Peyer's patch (tissue), 4 donors: ENCODE measurements around the gene ACOT9. TPM values are rescaled to one million over a fixed set of nuclear protein-coding genes. Genes with fewer than 3 reads are reported as not detected.

Experiments used
- DNase-seq, 3 donors: peaks; one replicate each; pipeline ENCODE4 v3.0.0-alpha.2; 2017 to 2019
- H3K27ac ChIP-seq, 4 donors: fragments of 200-600 bp; sonication (generic); one replicate each; pipeline ENCODE4 v1.5.1; 2016 to 2019
- H3K27me3 ChIP-seq, 2 donors: fragments of 200-600 bp; sonication (generic); one replicate each; pipeline ENCODE4 v1.5.1; 2019
- H3K36me3 ChIP-seq, 3 donors: fragments of 200-600 bp; sonication (generic); one replicate each; pipeline ENCODE4 v1.5.1; 2016 to 2019
- H3K4me1 ChIP-seq, 4 donors: fragments of 200-600 bp; sonication (generic); one replicate each; pipeline ENCODE4 v1.5.1; 2016 to 2019
- H3K4me3 ChIP-seq, 4 donors: fragments of 200-600 bp; sonication (generic); 1 replicate in 3 of 4; 2 replicates in 1 of 4; pipeline ENCODE4 v1.5.1; 2016 to 2019; ENCODE audit warnings: mild to moderate bottlenecking in 1 of 4
- H3K9me3 ChIP-seq, 4 donors: fragments of 200-600 bp; sonication (generic); one replicate each; pipeline ENCODE4 v1.5.1; 2016 to 2019; ENCODE audit warnings: mild to moderate bottlenecking in 1 of 4
- POLR2A ChIP-seq, 2 donors: fragments of 450-650 bp; IDR thresholded peaks; one replicate each; pipeline ENCODE4 v1.5.1; 2017; ENCODE audit warnings: antibody characterized with exemption in 2 of 2, mild to moderate bottlenecking in 2 of 2, moderate library complexity in 2 of 2
- total RNA-seq, 4 donors: library from RNA; depleted of rRNA; stranded (reverse); fragments of >200 nt; gene quantifications; one replicate each; pipeline ENCODE4 v1.1.0, GENCODE V29; 2016
- TF ChIP-seq, protein P1 (sequence below), 6 experiments: fragments of 450-650 bp in 4 of 6; fragments of 200-600 bp in 2 of 6; sonication (generic) in 1 of 6; IDR thresholded peaks; one replicate each; pipeline ENCODE4 v1.5.1; 2017 to 2019; ENCODE audit warnings: antibody characterized with exemption in 6 of 6, mild to moderate bottlenecking in 3 of 6, moderate library complexity in 1 of 6

The ACOT9 gene
- total RNA-seq, 4 donors from 2014 or later = 24.7 to 29.8 (median 28.6) TPM

DNA sequence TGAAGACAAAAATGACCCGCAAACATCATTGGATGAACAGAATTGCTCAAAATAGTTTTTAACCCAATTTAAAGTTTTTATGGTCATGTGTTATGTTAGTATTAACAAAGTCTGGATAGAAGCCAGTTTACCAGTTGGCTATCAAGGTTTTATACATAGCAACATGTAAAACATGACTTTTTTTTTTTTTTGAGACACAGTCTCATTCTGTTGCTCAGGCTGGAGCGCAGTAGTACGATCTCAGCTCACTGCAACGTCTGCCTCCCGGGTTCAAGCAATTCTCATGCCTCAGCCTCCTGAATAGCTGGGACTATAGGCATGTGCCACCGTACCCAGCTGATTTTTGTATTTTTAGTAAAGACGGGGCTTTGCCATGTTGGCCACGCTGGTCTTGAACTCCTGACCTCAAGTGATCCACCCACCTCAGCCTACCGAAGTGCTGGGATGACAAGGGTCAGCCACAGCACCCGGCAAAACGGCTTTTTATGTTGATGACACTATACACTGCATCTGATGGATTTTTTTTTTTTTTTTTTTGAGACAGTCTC, 43.3 kb upstream of the ACOT9 start:
- Histone ChIP-seq H3K4me3 (peak overlapping the region in 1 of 4 donors; percentile 60), H3K4me1 (no peaks in the 10 kb centered on the region), H3K27me3 (no peaks in the 10 kb centered on the region), H3K27ac (no peak overlapping the region), H3K36me3 (peaks cover 0 to 8% (median 0%) of the 10 kb centered on the region in 3 donors), H3K9me3 (no peaks in the 10 kb centered on the region)
- DNase-seq = no peak
- no peak for TF ChIP-seq POLR2A (IDR thresholded peaks at IDR 0.05)
- TF ChIP-seq, protein P1, sequence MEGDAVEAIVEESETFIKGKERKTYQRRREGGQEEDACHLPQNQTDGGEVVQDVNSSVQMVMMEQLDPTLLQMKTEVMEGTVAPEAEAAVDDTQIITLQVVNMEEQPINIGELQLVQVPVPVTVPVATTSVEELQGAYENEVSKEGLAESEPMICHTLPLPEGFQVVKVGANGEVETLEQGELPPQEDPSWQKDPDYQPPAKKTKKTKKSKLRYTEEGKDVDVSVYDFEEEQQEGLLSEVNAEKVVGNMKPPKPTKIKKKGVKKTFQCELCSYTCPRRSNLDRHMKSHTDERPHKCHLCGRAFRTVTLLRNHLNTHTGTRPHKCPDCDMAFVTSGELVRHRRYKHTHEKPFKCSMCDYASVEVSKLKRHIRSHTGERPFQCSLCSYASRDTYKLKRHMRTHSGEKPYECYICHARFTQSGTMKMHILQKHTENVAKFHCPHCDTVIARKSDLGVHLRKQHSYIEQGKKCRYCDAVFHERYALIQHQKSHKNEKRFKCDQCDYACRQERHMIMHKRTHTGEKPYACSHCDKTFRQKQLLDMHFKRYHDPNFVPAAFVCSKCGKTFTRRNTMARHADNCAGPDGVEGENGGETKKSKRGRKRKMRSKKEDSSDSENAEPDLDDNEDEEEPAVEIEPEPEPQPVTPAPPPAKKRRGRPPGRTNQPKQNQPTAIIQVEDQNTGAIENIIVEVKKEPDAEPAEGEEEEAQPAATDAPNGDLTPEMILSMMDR (IDR thresholded peaks at IDR 0.05) = no peak

DNA sequence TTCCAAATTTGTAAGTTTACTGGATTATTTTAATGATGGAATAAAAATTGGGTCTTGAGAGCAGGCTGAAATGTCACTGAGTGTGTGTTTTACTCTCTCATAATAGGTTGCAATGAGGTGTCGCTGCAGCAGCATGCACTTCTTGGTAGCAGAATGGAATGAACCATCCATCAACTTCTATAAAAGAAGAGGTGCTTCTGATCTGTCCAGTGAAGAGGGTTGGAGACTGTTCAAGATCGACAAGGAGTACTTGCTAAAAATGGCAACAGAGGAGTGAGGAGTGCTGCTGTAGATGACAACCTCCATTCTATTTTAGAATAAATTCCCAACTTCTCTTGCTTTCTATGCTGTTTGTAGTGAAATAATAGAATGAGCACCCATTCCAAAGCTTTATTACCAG, 42.5 kb upstream of the ACOT9 start:
- Histone ChIP-seq H3K27me3 (no peaks in the 10 kb centered on the region), H3K36me3 (peaks cover 0 to 8% (median 0%) of the 10 kb centered on the region in 3 donors), H3K9me3 (no peaks in the 10 kb centered on the region), H3K4me3 (peak overlapping the region in 3 of 4 donors; percentile 60 to 80 (median 80)), H3K4me1 (no peaks in the 10 kb centered on the region), H3K27ac (peak overlapping the region in 3 of 4 donors; percentile 81 to 98 (median 97))
- TF ChIP-seq, protein P1 (IDR thresholded peaks at IDR 0.05) = no peak
- TF ChIP-seq POLR2A (IDR thresholded peaks at IDR 0.05) = no peak
- no peak for DNase-seq

DNA sequence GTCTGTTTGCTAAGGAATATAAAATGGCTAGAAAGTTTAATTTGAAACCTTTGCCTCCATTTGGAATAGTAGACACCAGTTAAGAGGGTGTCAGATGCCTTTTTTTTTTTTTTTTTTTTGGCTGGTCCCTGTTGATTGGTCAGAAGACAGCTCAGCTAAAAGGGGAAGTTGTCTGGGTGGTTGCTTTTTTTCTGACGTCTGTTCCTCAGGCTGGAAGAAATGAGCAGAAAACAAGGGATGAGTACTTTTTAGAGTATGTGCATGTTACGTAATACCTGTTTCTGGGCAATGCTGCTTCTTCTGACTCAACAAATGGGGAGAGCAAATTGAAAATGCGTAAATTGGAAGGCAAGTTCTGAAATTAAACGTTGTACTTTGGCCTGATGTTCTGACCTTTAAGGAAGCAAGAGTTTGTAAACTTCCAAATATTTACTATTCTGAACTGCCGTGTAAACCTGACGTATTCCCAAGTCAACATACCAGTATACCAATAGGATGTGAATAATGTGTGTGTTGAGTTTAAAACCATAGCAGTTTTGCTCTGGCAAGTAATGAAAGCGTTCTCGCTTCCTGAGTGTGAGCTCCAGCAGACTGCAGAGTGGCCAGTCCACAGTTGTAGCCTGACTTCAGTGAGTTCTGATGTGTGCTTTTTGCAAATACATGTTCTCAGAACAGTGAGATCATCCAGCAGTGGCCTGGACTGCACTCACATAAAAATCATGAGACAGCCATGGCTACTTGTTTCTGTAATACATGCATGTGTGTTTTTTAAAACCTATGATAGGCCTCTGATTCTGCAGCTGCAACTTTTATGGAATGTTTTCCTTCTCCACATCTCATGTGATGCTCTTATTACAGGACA, 41.6 kb upstream of the ACOT9 start:
- DNase-seq = no peak
- TF ChIP-seq POLR2A (IDR thresholded peaks at IDR 0.05) = no peak
- TF ChIP-seq, protein P1 (IDR thresholded peaks at IDR 0.05) = no peak
- H3K4me3 ChIP-seq = peak overlapping the region; percentile 54 to 80 (median 70)

DNA sequence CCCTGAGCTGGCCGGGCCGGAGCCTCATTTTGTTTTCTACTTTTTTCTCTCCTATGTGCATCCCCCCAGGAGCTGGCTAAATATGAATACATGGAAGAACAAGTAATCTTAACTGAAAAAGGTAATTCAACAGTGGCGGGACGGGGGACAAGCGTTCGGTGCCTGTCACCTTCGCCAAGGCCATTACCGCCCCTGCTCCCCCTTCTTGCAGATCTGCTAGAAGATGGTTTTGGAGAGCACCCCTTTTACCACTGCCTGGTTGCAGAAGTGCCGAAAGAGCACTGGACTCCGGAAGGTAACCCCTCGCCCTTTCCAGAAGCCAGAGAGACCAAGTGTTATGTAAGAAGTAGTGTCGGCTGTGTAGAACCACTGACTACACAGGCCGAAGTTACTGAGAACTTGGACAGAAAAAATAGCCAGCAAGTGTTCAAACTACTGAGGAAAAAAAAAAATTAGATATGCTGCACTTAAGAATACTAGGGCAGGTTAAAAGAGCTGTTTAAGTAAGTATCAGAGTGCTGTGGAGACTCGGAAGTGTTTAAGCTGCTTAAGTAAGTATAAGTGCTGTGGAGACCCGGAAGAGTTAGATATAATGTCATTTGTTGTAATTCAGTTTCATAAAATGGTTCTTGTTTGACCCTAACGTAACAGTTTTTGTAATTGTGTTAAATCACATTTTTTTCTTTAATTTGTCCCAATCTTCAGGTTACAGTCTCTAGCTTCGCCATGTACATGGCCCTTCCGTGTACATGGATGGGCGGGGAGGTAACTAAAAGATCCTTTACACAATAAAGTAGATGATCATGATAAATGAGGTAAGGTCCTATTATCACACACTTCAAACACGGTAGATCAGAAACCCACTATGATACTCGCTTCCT, 40.8 kb upstream of the ACOT9 start:
- no peak for DNase-seq
- Histone ChIP-seq H3K27ac (peak overlapping the region; percentile 86 to 98 (median 96)), H3K27me3 (no peaks in the 10 kb centered on the region), H3K4me3 (peak overlapping the region; percentile 54 to 80 (median 70)), H3K4me1 (no peaks in the 10 kb centered on the region), H3K36me3 (peaks cover 0 to 8% (median 0%) of the 10 kb centered on the region in 3 donors), H3K9me3 (no peaks in the 10 kb centered on the region)
- TF ChIP-seq, protein P1 (IDR thresholded peaks at IDR 0.05) = no peak
- no peak for TF ChIP-seq POLR2A (IDR thresholded peaks at IDR 0.05)

More for the DNA sequence above, 41.6 kb upstream of the ACOT9 start:
- Histone ChIP-seq H3K9me3 (no peaks in the 10 kb centered on the region), H3K27me3 (no peaks in the 10 kb centered on the region), H3K4me1 (no peaks in the 10 kb centered on the region), H3K27ac (peak overlapping the region; percentile 86 to 98 (median 96)), H3K36me3 (peaks cover 0 to 8% (median 0%) of the 10 kb centered on the region in 3 donors)

DNA sequence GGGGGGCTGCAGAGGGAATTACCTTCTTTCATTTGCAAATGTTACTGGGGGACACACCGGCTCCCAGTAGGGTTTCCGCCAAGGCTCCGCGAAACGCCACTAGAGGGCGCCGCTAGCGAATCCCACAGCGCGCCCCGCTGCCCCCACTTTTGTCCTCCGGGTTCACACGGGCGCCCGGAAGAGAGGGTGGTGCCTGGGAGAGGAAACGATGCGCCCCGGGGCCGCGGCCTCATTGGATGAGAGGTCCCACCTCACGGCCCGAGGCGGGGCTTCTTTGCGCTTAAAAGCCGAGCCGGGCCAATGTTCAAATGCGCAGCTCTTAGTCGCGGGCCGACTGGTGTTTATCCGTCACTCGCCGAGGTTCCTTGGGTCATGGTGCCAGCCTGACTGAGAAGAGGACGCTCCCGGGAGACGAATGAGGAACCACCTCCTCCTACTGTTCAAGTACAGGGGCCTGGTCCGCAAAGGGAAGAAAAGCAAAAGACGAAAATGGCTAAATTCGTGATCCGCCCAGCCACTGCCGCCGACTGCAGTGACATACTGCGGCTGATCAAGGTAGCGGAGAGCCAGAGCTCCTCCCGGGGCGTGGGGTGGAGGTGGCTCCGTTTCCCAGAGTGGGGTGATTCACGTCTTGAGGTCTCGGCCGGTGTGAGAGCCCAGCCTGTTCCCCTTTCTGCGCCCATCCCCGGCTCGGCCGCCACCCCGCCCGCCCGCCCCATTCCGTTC, 40.0 kb upstream of the ACOT9 start, which contains the start of gene SAT1:
SAT1 (plus strand) TSS at position 311 of the 726 bp plus-strand sequence; CDS start at position 490, 179 bp downstream.
- Histone ChIP-seq H3K27ac (peak within 1 kb of the TSS; percentile 86 to 98 (median 96)), H3K27me3 (no peaks in the 10 kb centered on the region), H3K36me3 (peaks cover 0 to 8% (median 0%) of the 10 kb centered on the region in 3 donors), H3K4me1 (no peaks in the 10 kb centered on the region), H3K4me3 (peak within 1 kb of the TSS; percentile 54 to 80 (median 70)), H3K9me3 (no peaks in the 10 kb centered on the region)
- TF ChIP-seq POLR2A (IDR thresholded peaks at IDR 0.05) = peak; percentile 98
- TF ChIP-seq, protein P1 (IDR thresholded peaks at IDR 0.05) = peak; percentile 59 to 80 (median 76)
- peak; percentile 94 to 98 (median 95) for DNase-seq
